Measurements from ENCODE around the gene TOMM20L. TPM values are rescaled to one million over a fixed set of nuclear protein-coding genes. Genes with fewer than 3 reads are reported as not detected.

The TOMM20L gene
- total and polyA plus RNA-seq, 12 donors = 0.58 TPM; not detected in 11

GRCh38 chr14:58439476-58439875, 43.7 kb downstream of the TOMM20L start:
- 83 to 92% (median 89%) methylated on average over 5 of the region's 5 CpGs for WGBS, 4 donors
- Histone ChIP-seq H3K9me3 (replicated peaks in 1 of 3) (no peaks in the 10 kb centered on the region), H3K36me3 (replicated peaks in 1 of 2) (peaks cover 0 to 32% of the 10 kb centered on the region in 2 donors), H3K4me3 (no peak overlapping the region), H3K27ac (no peak overlapping the region), H3K27me3 (no peaks in the 10 kb centered on the region), H3K4me1 (replicated peaks in 1 of 2) (no peaks in the 10 kb centered on the region)
- TF ChIP-seq POLR2A (IDR thresholded peaks at IDR 0.05) (no peak), CTCF (IDR thresholded peaks at IDR 0.05) (no peak)
- intact Hi-C loops (cut with DNase I) = no loop called here
- DNase-seq = no peak

GRCh38 chr14:58444627-58445026, 48.9 kb downstream of the TOMM20L start:
- intact Hi-C loops (cut with DNase I) = no loop called here
- no peak overlapping the region for H3K27ac ChIP-seq
- peaks cover 0 to 36% of the 10 kb centered on the region in 2 donors for H3K36me3 ChIP-seq (replicated peaks in 1 of 2)
- no peak overlapping the region for H3K4me3 ChIP-seq
- 82 to 94% (median 89%) methylated on average over 5 of the region's 5 CpGs for WGBS, 4 donors
- TF ChIP-seq POLR2A (IDR thresholded peaks at IDR 0.05) = no peak
- no peak for TF ChIP-seq CTCF (IDR thresholded peaks at IDR 0.05)
- no peaks in the 10 kb centered on the region for H3K4me1 ChIP-seq (replicated peaks in 1 of 2)
- H3K27me3 ChIP-seq = no peaks in the 10 kb centered on the region
- peak in 1 of 7 donors; percentile 6 for DNase-seq
- no peaks in the 10 kb centered on the region for H3K9me3 ChIP-seq (replicated peaks in 1 of 3)

GRCh38 chr14:58455593-58456265, 60.0 kb downstream of the TOMM20L start:
- intact Hi-C loops (cut with DNase I) = no loop called here
- TF ChIP-seq POLR2A (IDR thresholded peaks at IDR 0.05) (no peak), CTCF (IDR thresholded peaks at IDR 0.05) (no peak)
- H3K27me3 ChIP-seq = no peaks in the 10 kb centered on the region
- no peaks in the 10 kb centered on the region for H3K9me3 ChIP-seq (replicated peaks in 1 of 3)
- no peak overlapping the region for H3K4me3 ChIP-seq
- DNase-seq = no peak
- peaks cover 0 to 25% of the 10 kb centered on the region in 2 donors for H3K36me3 ChIP-seq (replicated peaks in 1 of 2)
- 83 to 87% (median 86%) methylated on average over 9 of the region's 9 CpGs for WGBS, 4 donors
- H3K27ac ChIP-seq = no peak overlapping the region
- no peaks in the 10 kb centered on the region for H3K4me1 ChIP-seq (replicated peaks in 1 of 2)

Small RNA genes lying within 50 kb of the gene (small RNA-seq; reads per million reads assigned to genes)
- gene RF00019 = 0 reads per million in 2 donors

Other genes starting within 250 kb of the TOMM20L start
- gene ARMH4, start 243.7 kb upstream of the TOMM20L start, total RNA-seq = 10 to 100 TPM in 4 of 9 donors, 1 to 10 TPM in 5; 6.1 to 23.2 (median 9.5) TPM
- 1 to 10 TPM; 1.1 to 8.1 (median 1.4) TPM for gene ARMH4, start 243.7 kb upstream of the TOMM20L start, polyA plus RNA-seq
- 100 to 1,000 TPM in 3 of 9 donors, 10 to 100 TPM in 6; 49.0 to 138 (median 85.5) TPM for gene ACTR10, start 195.8 kb upstream of the TOMM20L start, total RNA-seq
- 100 to 1,000 TPM in 1 of 3 donors, 10 to 100 TPM in 2; 58.8 to 167 (median 79.5) TPM for gene ACTR10, start 195.8 kb upstream of the TOMM20L start, polyA plus RNA-seq
- gene PSMA3, start 151.1 kb upstream of the TOMM20L start, total RNA-seq = 100 to 1,000 TPM in 8 of 9 donors, 10 to 100 TPM in 1; 80.9 to 270 (median 143) TPM
- gene PSMA3, start 151.1 kb upstream of the TOMM20L start, polyA plus RNA-seq = 100 to 1,000 TPM; 164 to 260 (median 173) TPM
- gene ARID4A, start 97.4 kb upstream of the TOMM20L start, total RNA-seq = 10 to 100 TPM in 8 of 9 donors, 1 to 10 TPM in 1; 6.2 to 38.0 (median 18.4) TPM
- 10 to 100 TPM in 2 of 3 donors, 1 to 10 TPM in 1; 4.4 to 17.5 (median 16.3) TPM for gene ARID4A, start 97.4 kb upstream of the TOMM20L start, polyA plus RNA-seq
- 100 to 1,000 TPM in 2 of 9 donors, 10 to 100 TPM in 7; 30.3 to 113 (median 46.9) TPM for gene TIMM9, start 31.6 kb downstream of the TOMM20L start, total RNA-seq
- 10 to 100 TPM; 35.7 to 99.1 (median 43.0) TPM for gene TIMM9, start 31.6 kb downstream of the TOMM20L start, polyA plus RNA-seq
- 10 to 100 TPM; 11.1 to 28.7 (median 16.0) TPM for gene KIAA0586, start 31.8 kb downstream of the TOMM20L start, total RNA-seq
- 10 to 100 TPM in 2 of 3 donors, 1 to 10 TPM in 1; 9.1 to 14.6 (median 14.0) TPM for gene KIAA0586, start 31.8 kb downstream of the TOMM20L start, polyA plus RNA-seq
- gene DACT1, start 242.0 kb downstream of the TOMM20L start, total RNA-seq = 10 to 100 TPM in 8 of 9 donors, 1 to 10 TPM in 1; 5.6 to 32.1 (median 13.6) TPM
- gene DACT1, start 242.0 kb downstream of the TOMM20L start, polyA plus RNA-seq = 1 to 10 TPM; 2.9 to 5.3 (median 3.7) TPM